Vagina (tissue), 2 donors: Measurements from ENCODE around the gene SPSB2. TPM values are rescaled to one million over a fixed set of nuclear protein-coding genes. Genes with fewer than 3 reads are reported as not detected.

Experiments used
- DNase-seq, 2 donors: peaks; one replicate each; pipeline ENCODE4 v3.0.0-alpha.2; 2017; ENCODE audit errors: extremely low spot score in 2 of 2
- H3K27ac ChIP-seq: fragments of 200-600 bp; sonication (generic); one replicate; pipeline ENCODE4 v1.5.1; 2019
- H3K27me3 ChIP-seq: fragments of 200-600 bp; sonication (generic); one replicate; pipeline ENCODE4 v1.5.1; 2019
- H3K36me3 ChIP-seq, 2 donors: fragments of 200-600 bp; sonication (generic); one replicate each; pipeline ENCODE4 v1.5.1; 2017 to 2019
- H3K4me1 ChIP-seq: fragments of 200-600 bp; sonication (generic); one replicate; pipeline ENCODE4 v1.5.1; 2019
- H3K4me3 ChIP-seq, 2 donors: fragments of 200-600 bp; sonication (generic); 1 replicate in 1 of 2; 2 replicates in 1 of 2; pipeline ENCODE4 v1.5.1; 2016 to 2019
- H3K9me3 ChIP-seq: fragments of 200-600 bp; sonication (generic); one replicate; pipeline ENCODE4 v1.5.1; 2019
- POLR2A ChIP-seq, 2 donors: fragments of 450-650 bp; IDR thresholded peaks; one replicate each; pipeline ENCODE4 v1.6.1; 2017; ENCODE audit warnings: antibody characterized with exemption in 2 of 2, mild to moderate bottlenecking in 2 of 2, moderate library complexity in 2 of 2
- POLR2AphosphoS5 ChIP-seq, 2 donors: sonication (generic); formaldehyde crosslinking; IDR thresholded peaks; one replicate each; pipeline ENCODE4 v1.9.0; 2017; ENCODE audit warnings: antibody characterized with exemption in 2 of 2, mild to moderate bottlenecking in 2 of 2, low read depth in 1 of 2; ENCODE audit not compliant: insufficient read depth in 1 of 2
- intact Hi-C: fragments of 100-400 bp; cut with DNase I; formaldehyde crosslinking; loops from one replicate; pipeline ENCODE4 v1.15.1; 2023
- total RNA-seq: library from RNA; depleted of rRNA; stranded (reverse); fragments of >200 nt; gene quantifications from one replicate; pipeline ENCODE4 v1.2.3, GENCODE V29; 2016
- TF ChIP-seq, protein P1 (sequence below), 3 experiments: fragments of 450-650 bp in 2 of 3; fragments of 200-600 bp in 1 of 3; sonication (generic) in 1 of 3; IDR thresholded peaks; one replicate each; pipeline ENCODE4 v1.5.1; 2017 to 2019; ENCODE audit warnings: antibody characterized with exemption in 3 of 3, mild to moderate bottlenecking in 2 of 3, moderate library complexity in 2 of 3

Gene SPSB2
- total RNA-seq, 1 donor from 2014 or later = 3.2 TPM

DNA sequence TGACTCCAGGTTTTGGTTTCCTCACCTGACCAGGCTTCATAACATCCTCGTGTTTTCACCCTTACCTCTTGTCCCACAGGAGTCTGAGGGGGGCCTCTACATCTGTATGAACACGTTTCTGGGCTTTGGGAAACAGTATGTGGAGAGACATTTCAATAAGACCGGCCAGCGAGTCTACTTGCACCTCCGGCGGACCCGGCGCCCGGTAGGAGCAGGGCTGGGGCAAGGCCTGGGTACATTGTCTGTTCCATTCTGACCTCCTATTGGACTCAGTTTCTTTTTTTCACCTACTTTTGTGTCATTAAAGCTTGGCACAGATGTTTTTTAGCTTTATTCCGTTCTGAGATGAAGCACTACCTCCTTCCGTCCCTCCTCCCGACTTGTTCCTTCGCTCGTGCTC is 17.8 kb downstream of the SPSB2 start:
- H3K4me1 ChIP-seq = peaks cover 21% of the 10 kb centered on the region
- H3K9me3 ChIP-seq = no peaks in the 10 kb centered on the region
- no peak overlapping the region for H3K4me3 ChIP-seq
- peaks cover 0 to 53% of the 10 kb centered on the region in 2 donors for H3K36me3 ChIP-seq
- intact Hi-C loops = no loop called here
- TF ChIP-seq POLR2AphosphoS5 (IDR thresholded peaks at IDR 0.05; ENCODE audit: insufficient read depth in 1 of 2, low read depth in 1 of 2) = no peak
- TF ChIP-seq, protein P1, sequence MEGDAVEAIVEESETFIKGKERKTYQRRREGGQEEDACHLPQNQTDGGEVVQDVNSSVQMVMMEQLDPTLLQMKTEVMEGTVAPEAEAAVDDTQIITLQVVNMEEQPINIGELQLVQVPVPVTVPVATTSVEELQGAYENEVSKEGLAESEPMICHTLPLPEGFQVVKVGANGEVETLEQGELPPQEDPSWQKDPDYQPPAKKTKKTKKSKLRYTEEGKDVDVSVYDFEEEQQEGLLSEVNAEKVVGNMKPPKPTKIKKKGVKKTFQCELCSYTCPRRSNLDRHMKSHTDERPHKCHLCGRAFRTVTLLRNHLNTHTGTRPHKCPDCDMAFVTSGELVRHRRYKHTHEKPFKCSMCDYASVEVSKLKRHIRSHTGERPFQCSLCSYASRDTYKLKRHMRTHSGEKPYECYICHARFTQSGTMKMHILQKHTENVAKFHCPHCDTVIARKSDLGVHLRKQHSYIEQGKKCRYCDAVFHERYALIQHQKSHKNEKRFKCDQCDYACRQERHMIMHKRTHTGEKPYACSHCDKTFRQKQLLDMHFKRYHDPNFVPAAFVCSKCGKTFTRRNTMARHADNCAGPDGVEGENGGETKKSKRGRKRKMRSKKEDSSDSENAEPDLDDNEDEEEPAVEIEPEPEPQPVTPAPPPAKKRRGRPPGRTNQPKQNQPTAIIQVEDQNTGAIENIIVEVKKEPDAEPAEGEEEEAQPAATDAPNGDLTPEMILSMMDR (IDR thresholded peaks at IDR 0.05) = no peak
- TF ChIP-seq POLR2A (IDR thresholded peaks at IDR 0.05) = no peak
- DNase-seq = no peak
- no peaks in the 10 kb centered on the region for H3K27me3 ChIP-seq
- no peak overlapping the region for H3K27ac ChIP-seq

GRCh38 chr12:6854036-6854435 is 19.1 kb downstream of the SPSB2 start:
- no peak overlapping the region for H3K4me3 ChIP-seq
- H3K4me1 ChIP-seq = peaks cover 21% of the 10 kb centered on the region
- H3K27me3 ChIP-seq = no peaks in the 10 kb centered on the region
- no peaks in the 10 kb centered on the region for H3K9me3 ChIP-seq
- H3K27ac ChIP-seq = peak overlapping the region; percentile 84
- peaks cover 0 to 40% of the 10 kb centered on the region in 2 donors for H3K36me3 ChIP-seq
- intact Hi-C loops = no loop called here
- no peak for DNase-seq
- no peak for TF ChIP-seq POLR2A (IDR thresholded peaks at IDR 0.05)
- TF ChIP-seq, protein P1 (IDR thresholded peaks at IDR 0.05) = no peak
- TF ChIP-seq POLR2AphosphoS5 (IDR thresholded peaks at IDR 0.05; ENCODE audit: insufficient read depth in 1 of 2, low read depth in 1 of 2) = no peak

DNA sequence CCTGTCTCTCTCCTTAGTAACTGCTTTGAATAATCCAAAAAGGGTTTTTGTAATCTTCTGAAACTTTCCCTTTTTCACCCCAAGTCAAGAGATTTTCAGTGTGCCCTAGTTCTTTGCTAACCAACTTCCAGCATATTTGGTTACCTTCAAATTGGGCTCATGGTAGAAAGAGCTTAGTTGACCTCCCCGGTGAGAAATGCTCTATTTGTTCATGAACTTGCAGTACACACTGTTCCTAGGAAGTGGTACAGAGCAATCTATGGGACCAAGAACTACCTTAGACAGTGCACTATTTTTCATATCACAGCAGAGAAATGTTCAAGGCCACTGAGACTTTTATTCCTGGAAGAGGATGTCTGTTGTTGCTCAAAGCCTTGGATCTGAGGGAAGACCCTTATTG is 19.5 kb downstream of the SPSB2 start:
- no peak for TF ChIP-seq POLR2A (IDR thresholded peaks at IDR 0.05)
- no peak for TF ChIP-seq POLR2AphosphoS5 (IDR thresholded peaks at IDR 0.05; ENCODE audit: insufficient read depth in 1 of 2, low read depth in 1 of 2)
- TF ChIP-seq, protein P1 (IDR thresholded peaks at IDR 0.05) = no peak
- intact Hi-C loops = no loop called here
- Histone ChIP-seq H3K27ac (peak overlapping the region; percentile 84), H3K9me3 (no peaks in the 10 kb centered on the region), H3K4me1 (peaks cover 21% of the 10 kb centered on the region), H3K4me3 (no peak overlapping the region), H3K27me3 (no peaks in the 10 kb centered on the region), H3K36me3 (peaks cover 0 to 36% of the 10 kb centered on the region in 2 donors)
- DNase-seq = no peak

DNA sequence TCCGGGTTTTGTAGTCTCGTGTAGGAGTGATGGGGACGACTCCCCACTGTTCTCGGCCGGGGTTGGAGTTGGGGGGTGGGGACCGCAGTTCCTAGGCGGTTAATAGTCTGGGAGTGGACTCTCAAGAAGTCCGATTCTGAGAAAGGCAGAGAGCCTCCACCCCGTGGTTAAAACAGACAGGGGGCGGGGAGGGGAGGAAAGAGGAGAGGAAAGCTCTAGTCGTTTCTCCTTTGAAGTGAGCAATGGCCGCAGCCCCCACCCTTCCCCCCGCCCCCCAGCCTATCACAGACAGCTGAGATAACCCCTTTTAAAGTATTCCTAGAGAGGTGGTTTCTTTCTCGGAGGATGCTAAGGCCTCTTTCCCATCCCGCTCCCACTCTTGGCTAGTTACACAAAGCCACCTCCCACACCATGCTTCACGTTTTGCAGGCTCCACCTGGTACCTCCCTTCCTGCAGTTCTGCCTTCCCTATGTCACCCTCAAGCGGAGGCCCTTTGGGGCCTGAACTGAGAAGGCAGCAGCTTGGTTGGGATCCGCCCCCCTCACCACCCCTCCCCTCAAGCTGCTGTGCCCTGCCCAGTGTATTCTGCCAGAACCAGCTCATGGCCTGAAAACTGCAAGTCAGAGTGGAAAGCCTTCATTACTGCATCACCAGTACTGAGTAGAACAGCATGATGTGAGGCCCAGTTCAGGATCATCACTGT is 20.3 kb downstream of the SPSB2 start:
- intact Hi-C loops = no loop called here
- no peaks in the 10 kb centered on the region for H3K27me3 ChIP-seq
- peak overlapping the region; percentile 84 for H3K27ac ChIP-seq
- H3K4me1 ChIP-seq = peaks cover 21% of the 10 kb centered on the region
- no peak for DNase-seq
- no peaks in the 10 kb centered on the region for H3K9me3 ChIP-seq
- H3K4me3 ChIP-seq = peak overlapping the region; percentile 59 to 62
- peaks cover 0 to 27% of the 10 kb centered on the region in 2 donors for H3K36me3 ChIP-seq
- TF ChIP-seq, protein P1 (IDR thresholded peaks at IDR 0.05) = no peak
- TF ChIP-seq POLR2A (IDR thresholded peaks at IDR 0.05) = no peak
- TF ChIP-seq POLR2AphosphoS5 (IDR thresholded peaks at IDR 0.05; ENCODE audit: insufficient read depth in 1 of 2, low read depth in 1 of 2) = no peak

DNA sequence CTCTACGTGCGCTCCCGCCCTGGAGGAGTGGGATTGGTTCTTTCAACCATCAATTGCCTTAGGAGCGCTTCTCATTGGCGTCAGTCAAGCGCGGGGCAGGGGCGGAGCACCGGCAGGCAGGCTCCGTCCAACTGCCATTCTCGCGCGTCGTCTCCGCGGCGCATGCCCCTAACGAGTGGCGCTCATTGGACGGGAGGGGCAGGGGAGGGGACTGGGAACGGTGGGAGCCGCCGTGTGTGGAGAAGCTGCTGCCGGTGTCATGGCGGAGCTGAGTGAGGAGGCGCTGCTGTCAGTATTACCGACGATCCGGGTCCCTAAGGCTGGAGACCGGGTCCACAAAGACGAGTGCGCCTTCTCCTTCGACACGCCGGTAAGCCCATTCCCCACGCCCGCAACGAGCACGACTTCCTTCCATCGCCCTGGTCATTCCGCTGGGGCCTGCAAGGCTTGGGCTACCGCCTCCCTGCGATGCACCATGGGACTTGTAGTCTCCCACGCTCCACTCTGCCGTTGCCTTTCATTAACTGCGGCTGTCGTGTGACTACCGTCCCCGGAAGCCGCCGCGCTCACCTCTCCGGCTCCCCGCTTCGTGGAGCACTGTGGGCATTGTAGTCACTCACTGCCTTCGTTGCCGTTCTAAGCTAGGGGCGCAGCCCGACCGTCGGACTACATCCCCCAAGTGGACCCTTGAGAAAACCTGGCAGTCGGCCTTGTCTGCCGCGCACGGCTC is 21.0 kb downstream of the SPSB2 start, which contains the start of gene USP5:
USP5 (plus strand) TSS at position 230 of the 730 bp plus-strand sequence; CDS start at position 260, 30 bp downstream.
- intact Hi-C loops = no loop called here
- peaks cover 0 to 20% of the 10 kb centered on the region in 2 donors for H3K36me3 ChIP-seq
- H3K27ac ChIP-seq = peak within 1 kb of the TSS; percentile 84
- H3K4me3 ChIP-seq = peak within 1 kb of the TSS; percentile 59 to 62
- peak; percentile 90 to 91 for TF ChIP-seq POLR2AphosphoS5 (IDR thresholded peaks at IDR 0.05; ENCODE audit: insufficient read depth in 1 of 2, low read depth in 1 of 2)
- no peak for TF ChIP-seq POLR2A (IDR thresholded peaks at IDR 0.05)
- peaks cover 21% of the 10 kb centered on the region for H3K4me1 ChIP-seq
- no peaks in the 10 kb centered on the region for H3K27me3 ChIP-seq
- no peaks in the 10 kb centered on the region for H3K9me3 ChIP-seq
- peak; percentile 99 to 100 for DNase-seq
